ENCODE results near the gene SCGB2B2.
A peak's percentile ranks its signal among the peaks of the same experiment; 100 is the strongest.
"Not testable (repeated sequence)": the region's sequence is repeated elsewhere in the genome, so short reads cannot be mapped to it uniquely, and the experiment has no call there.

Gene SCGB2B2

DNA sequence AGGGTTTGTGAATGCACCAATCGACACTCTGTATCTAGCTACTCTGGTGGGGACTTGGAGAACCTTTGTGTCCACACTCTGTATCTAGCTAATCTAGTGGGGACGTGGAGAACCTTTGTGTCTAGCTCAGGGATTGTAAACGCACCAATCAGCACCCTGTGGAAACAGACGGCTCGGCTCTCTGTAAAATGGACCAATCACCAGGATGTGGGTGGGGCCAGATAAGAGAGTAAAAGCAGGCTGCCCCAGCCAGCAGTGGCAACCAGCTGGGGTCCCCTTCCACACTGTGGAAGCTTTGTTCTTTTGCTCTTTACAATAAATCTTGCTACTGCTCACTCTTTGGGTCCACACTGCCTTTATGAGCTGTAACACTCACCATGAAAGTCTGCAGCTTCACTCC lies 8.3 kb downstream of the SCGB2B2 start:
- DNase-seq (ENCODE audit: low read depth): not testable (repeated sequence)

DNA sequence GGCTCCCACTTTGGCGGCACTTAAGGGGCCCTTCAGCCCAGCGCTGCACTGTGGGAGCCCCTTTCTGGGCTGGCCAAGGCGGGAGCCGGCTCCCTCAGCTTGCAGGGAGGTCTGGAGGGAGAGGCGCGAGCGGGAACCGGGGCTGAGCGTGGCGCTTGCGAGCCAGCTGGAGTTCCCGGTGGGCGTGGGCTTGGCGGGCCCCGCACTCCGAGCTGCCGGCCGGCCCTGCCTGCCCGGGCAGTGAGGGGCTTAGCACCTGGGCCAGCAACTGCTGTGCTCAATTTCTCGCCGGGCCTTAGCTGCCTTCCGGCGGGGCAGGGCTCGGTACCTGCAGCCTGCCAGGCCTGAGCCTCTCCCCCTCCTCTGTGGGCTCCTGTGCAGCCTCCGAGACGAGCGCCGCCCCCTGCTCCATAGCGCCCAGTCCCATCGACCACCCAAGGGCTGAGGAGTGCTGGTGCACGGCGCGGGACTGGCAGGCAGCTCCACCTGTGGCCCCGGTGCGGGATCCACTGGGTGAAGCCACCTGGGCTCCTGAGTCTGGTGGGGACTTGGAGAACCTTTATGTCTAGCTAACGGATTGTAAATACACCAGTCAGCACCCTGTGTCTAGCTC lies 8.8 kb downstream of the SCGB2B2 start:
- not testable (repeated sequence) for DNase-seq (ENCODE audit: low read depth)

DNA sequence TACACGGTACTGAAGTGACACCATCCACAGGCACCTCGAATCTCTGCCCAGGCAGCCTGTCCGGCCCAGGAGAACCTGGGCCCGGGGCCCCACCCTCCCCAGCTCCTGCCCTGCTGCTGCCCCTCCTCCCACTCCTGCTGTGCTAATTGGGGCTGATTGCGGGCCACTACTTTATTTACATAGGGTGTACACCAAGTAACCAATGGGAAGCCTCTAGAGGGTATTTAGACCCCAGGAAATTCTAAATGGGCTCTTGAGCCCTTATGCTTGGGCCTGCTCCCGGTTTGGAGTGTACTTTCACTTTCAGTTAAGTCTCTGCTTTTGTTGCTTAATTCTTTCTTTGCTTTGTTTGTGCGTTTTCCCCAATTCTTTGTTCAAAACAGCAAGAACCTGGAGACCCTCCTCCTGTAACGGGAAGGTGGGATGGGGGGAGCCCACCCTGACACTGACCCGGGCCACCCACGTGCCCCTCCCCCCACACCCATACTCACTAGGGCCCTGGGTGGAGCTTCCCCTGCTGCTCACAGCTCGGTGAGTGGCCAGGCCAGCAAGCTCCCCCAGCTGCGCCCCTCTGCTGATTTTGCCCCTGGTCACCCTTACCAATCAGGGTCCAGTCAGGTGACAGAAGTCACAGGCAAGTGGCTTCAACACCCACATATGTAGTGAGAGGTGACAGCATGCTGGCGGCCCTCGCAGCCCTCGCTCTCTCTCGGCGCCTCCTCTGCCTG lies 9.4 kb downstream of the SCGB2B2 start:
- DNase-seq (ENCODE audit: low read depth): no peak

DNA sequence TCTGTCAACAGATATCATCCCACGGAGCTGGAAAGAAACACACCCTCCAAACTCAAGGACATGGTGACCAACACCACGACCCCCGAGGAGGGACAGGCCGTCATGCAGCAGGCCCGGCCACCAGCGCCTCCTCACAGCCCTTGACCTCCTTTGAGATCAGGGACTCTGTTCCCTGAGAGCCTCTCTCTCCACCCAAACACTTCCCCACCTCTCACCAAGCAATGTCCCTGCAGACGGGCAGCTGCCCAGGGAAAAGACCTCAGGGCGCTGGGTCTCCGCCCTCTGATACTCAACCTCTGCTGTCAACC lies 10.0 kb downstream of the SCGB2B2 start:
- no peak for DNase-seq (ENCODE audit: low read depth)

DNA sequence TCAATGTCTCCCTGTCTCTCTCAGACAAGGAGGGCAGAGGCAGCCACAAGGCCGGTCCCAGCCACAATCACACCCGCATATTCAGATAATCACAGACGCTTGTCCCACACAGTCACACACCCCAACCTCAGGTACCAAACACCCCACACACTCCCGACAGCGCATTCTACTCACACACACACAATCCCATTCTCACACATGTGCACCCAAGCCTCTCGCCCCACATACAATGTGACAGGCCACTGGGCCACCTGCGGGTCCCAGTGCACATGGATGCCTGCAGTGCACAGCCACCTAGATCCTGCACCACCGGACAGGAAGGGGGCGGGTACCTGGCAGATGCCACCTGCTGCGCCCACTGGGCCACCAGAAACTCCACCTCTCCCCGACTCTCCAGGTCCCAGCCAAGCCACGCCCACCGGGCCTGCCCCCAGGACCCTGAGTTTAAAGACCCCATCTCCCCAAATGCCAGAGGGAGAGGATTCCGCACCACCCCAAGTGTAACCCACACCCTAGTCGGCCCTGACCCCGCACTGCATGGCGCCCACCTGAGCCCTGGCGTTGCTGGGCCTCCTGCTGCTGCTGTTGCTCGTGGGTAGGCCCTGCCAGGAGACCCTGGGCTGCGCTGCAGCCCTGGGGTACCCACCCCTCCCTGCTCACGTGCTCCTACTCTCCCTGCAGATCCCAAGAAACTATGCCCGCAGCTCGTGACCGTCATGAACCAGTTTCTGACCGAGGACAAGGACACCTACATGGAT lies 10.6 kb downstream of the SCGB2B2 start:
- no peak for DNase-seq (ENCODE audit: low read depth)

DNA sequence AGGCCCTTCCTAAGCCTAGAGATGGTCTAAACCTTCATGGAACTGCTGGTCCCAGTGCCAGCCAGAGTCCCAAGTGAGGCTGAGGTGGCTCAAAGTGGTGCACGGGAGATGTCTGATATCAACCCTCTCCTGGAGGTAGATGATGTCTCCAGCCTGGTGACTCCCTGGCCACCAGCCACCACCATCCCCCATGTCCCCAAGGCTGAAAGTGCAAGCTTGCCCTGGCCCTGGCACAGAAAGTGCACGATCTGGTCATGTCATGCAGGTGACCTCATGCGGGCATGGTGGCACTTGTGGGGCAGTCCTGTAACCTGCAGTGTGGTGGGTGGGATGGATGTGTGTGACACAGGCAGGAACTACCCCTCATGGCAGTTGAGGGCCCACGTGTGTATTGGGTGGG lies 11.7 kb downstream of the SCGB2B2 start:
- DNase-seq (ENCODE audit: low read depth): not testable (repeated sequence)

DNA sequence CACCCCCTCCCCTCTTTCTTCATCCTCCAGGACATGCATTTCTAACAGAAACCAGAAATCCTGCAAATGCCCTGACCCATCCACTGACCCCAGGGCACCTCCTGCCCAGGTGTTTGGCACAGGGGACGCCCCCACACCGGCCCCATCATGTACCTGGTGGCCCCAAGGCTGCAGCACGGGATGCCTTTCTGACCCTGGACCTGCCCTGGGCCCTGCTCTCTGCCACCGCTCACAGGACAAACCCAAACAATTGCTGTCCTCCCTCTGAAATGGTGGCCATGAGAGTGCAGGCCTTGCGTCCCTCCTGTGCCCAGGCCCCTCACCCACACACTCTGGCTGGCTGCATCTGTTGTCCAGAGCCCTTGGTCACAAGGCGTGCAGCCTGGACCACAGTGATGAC lies 12.1 kb downstream of the SCGB2B2 start:
- no peak for DNase-seq (ENCODE audit: low read depth)

DNA sequence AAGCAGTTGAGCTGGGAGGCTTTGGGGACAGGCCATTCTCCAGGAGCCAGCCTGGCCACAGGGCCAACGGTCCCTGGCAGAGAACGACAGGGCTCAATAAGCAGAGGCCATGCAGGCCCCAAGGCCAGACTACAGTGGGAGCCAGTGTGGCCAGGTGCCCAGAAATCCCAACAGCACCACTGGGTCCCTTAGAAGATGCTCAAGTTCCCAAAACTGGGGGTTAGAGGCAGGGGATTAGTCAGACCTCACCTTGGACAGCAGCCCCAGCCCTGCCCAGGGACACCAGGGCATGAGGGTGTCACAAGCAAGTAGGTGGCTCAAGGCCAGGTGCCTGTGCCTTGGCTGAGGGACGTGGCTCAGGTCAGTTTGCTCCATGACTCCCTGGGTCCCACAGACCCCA lies 12.8 kb downstream of the SCGB2B2 start:
- DNase-seq (ENCODE audit: low read depth): no peak

DNA sequence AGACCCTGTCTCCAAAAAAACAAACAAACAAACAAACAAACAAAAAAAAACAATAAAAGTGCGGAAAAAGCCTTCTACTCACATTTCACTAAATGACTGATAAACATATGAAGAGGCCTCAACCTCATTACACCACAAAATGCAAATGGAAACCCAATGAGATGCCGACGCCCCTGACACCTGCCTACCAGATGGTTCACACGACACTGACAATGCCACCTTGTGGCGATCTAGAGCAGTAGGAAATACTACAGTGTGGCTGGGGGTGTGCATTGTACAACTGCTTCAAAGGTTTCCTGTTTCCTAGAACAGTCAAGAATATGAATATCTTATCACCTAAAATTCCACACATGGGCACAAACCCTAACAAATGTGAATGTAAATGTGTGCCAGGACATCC lies 14.0 kb downstream of the SCGB2B2 start:
- no peak for DNase-seq (ENCODE audit: low read depth)

DNA sequence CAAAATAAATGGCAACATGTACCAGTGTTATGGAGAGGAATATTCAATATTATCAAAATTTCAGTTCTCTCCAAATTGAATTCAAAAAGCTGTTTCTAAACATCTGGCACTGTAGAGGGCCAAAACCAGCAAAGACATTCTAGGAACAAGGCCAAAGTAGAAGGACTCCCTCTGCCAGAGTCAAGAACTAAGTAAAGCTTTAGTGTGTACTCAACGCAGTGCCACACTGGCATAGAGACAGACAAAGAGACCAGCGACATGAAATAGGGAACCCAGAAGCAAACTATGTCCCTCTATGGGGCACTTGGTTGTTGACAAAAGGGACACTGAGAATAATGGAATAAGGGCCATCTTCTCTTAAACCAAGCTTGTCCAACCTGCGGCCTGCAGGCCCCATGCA lies 15.6 kb downstream of the SCGB2B2 start:
- DNase-seq (ENCODE audit: low read depth): no peak

DNA sequence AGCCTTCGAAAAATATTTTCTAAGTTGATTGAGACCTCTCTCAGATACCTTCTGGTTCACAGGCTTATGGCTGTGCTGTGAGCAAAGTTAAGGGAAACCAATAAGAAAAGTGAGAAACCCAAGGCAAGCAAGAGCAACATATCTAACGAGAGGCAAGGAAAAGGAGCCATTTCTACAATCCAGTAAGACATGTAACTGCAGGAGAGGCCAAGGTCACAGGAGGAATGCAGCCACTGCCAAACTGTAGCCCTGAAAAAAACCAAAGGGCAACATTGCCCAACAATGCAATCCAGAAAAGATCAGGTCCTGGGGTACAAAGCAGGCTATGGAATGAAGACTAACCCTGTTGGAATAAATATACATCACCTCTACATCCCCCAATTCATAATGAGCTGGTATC lies 21.3 kb downstream of the SCGB2B2 start:
- DNase-seq (ENCODE audit: low read depth): no peak

DNA sequence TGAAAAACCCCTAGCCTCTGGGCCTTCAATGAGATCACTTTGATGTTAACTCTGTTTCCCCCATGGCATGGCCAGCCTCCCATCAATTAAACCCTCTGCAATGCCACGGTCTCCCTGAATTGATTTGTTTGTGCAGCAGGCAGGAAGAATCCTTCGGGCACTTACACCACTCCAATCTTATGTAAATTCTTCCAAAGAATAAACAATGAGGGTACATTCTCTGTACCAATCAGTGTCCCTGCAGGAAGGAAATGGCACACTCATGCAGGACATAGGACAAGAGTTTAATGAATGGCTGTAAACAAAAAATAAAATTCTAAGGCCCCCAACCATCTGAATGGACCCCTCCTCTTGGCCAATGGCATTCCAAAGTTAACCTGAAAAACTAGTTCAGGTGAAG lies 22.2 kb downstream of the SCGB2B2 start:
- DNase-seq (ENCODE audit: low read depth): no peak

DNA sequence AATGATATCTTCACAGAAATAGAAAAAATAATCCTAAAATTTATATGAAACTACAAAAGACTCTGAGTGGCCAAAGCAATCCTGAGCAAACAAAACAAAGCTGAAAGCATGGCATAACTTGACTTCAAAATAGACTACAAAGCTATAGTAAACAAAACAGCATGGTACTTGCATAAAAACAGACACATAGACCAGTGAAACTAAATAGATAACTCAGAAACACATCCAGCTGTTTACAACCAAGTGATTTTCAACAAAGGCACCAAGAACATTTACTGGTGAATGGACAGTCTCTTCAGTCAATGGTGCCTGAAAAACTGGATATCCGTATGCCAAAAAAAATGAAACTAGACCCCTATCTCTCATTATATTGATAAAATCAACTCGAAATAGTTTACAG lies 25.2 kb downstream of the SCGB2B2 start:
- no peak for DNase-seq (ENCODE audit: low read depth)

DNA sequence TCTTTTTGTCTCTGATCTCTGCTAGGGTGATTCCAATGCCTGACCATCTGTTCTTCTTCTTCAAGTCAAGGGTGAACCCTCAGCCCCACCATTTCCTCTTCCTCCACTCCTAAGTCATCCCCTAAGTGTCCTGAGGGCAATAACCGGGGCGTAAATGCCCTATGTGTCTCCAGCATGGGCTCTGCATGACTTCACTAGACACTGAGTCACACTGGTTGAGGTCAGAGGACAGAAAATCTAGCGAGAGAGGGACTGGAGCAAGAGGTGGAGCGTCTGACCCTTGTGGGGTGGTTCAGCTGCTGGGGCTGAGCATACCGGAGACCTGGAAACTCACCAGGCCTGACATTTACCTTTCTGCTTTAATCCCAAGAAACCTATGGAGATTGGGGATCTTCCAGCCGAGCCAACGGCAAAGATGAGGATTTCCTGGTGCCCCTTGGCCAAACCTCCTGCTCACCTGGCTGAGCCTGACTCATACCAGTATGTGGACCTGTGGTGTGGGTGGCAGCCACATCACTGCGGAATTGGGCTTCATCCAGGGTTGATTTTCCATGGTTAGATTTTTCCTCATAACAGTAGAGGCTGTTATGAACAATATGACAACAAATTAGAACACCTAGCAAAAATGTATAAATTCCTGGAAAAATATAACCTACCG lies 26.9 kb downstream of the SCGB2B2 start:
- DNase-seq (ENCODE audit: low read depth): no peak

DNA sequence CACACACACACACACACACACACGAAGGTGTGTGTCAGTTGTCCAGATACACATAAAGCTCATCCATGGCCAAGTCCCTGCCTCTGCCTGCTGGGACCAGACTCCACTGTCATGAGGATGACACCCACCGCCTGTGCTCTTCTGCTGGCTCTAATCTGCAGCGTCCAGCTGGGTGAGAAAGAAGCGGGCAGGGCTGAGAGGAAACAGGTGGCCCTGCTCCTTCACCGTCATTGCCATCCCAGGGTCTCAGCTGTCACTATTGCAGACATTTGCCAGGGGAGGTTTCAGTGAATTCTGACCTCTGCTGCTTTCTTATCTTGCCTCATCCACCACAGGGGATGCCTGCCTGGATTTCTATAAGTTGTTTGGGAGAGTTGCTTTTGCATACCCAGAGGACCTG lies 31.4 kb downstream of the SCGB2B2 start:
- no peak for DNase-seq (ENCODE audit: low read depth)

DNA sequence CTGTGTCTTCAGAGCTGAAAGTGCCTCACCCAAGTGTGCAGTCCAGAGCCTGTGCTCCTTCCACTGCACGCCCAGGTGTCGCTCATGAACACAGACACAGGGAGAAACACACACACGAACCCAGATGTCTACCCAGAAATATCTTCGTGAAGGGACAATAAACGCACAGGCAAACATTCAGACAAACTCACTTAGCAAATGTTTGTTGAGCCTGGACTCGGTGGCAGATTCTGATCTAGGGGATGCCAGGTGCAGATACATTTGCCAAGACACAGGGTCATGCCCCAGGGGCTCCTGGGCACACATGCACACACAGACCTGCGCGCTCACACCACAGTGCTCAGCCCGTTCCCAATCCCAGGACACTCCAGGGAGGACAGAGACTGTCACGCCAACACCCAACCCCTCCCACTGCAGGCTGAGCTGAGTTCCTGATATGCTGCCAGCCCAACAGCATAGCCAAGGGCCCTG lies 31.9 kb downstream of the SCGB2B2 start:
- DNase-seq (ENCODE audit: low read depth): no peak

DNA sequence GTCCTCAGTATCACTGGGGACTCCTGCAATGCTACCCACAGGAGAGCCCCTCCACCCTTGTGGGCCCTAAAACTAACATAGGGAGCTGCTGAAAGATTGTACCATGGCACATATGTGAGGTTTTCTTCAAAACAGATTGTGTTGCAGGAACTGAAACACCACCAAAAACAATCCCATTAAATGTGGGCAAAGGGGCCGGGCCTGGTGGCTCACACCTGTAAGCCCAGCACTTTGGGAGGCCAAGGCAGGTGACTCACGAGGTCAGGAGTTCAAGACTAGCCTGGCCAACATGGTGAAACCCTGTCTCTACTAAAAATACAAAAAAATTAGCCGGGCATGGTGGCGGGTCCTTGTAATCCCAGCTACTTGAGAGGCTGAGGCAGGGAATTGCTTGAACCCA lies 34.7 kb downstream of the SCGB2B2 start:
- no peak for DNase-seq (ENCODE audit: low read depth)

DNA sequence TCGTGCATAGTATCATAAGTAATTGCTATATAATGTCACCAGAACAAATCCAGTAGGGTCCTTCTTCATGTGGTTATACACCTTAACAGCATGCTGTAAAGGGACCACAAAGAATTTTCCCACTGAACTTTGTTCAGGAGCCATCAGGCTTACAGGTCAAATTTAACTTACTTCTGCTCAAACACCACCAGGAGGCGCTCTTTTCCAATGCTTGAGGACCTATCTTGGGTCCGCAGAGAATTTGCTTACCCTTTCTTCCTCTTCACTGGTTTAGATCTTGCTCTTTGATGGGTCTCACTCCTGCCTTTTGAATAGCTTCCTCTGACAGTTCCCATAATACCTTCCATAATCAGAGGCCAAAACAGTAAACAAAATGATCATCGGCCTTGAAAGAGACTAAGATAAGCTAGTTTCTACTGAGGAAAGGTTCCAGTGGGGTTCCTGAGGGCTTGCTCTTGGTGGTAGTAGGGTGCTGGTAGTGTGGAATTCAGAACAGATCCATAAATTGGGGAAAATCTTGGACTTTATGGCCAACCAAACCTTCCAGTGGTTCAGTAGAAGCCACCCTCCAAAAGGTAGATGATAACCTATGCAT lies 37.4 kb downstream of the SCGB2B2 start:
- peak; percentile 31 for DNase-seq (ENCODE audit: low read depth)

DNA sequence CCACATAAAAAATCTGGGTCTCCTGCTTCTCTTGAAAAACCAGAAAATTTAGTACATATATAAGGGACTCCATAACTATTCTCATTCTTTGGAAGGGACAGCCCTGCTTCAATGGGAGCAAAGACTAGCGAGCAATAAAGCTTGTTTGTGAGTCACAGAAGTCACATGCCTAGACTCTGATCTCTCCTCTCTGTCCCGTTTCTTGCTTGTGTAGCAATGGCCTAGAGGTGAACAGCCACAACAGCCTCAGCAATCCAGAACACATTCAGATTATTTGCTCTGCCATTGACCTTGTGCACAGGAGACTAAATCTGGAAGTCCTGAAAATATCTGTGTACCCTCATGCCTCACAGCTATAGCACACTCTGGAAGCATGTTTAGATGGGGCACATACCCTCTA lies 43.2 kb downstream of the SCGB2B2 start:
- DNase-seq (ENCODE audit: low read depth): no peak
